GM19099 (cell line): Measurements from ENCODE around the gene ICA1.

Experiments used
- POLR2A ChIP-seq: IDR thresholded peaks from 3 replicates; pipeline ENCODE4 v1.6.1; 2011; ENCODE audit warnings: low read depth; ENCODE audit not compliant: insufficient read length; ENCODE audit errors: extremely low read depth

The ICA1 gene

GRCh38 chr7:8246020-8246419, 15.9 kb downstream of the ICA1 start:
- TF ChIP-seq POLR2A: no peak

- TF ChIP-seq POLR2A: no peak
Observed at GRCh38 chr7:8236780-8237407, 25.1 kb downstream of the ICA1 start.

GRCh38 chr7:8232999-8233847, 28.7 kb downstream of the ICA1 start:
- TF ChIP-seq POLR2A: no peak

- no peak for TF ChIP-seq POLR2A
Observed at GRCh38 chr7:8229927-8230326, 32.0 kb downstream of the ICA1 start.

- TF ChIP-seq POLR2A: no peak
Observed at GRCh38 chr7:8228766-8229674, 32.9 kb downstream of the ICA1 start.

GRCh38 chr7:8228068-8228467, 33.9 kb downstream of the ICA1 start:
- TF ChIP-seq POLR2A: no peak

GRCh38 chr7:8227261-8227660, 34.7 kb downstream of the ICA1 start:
- TF ChIP-seq POLR2A: no peak

- no peak for TF ChIP-seq POLR2A
Observed at GRCh38 chr7:8226501-8226900, 35.5 kb downstream of the ICA1 start.

GRCh38 chr7:8221567-8221966, 40.4 kb downstream of the ICA1 start:
- TF ChIP-seq POLR2A: no peak

- TF ChIP-seq POLR2A: no peak
Observed at GRCh38 chr7:8221101-8221495, 40.9 kb downstream of the ICA1 start.

- no peak for TF ChIP-seq POLR2A
Observed at GRCh38 chr7:8220376-8221100, 41.4 kb downstream of the ICA1 start.

- no peak for TF ChIP-seq POLR2A
Observed at GRCh38 chr7:8217200-8218068, 44.5 kb downstream of the ICA1 start.

GRCh38 chr7:8216334-8216690, 45.7 kb downstream of the ICA1 start:
- no peak for TF ChIP-seq POLR2A
